HL-60/S4 treated with phorbol 12-myristate 13-acetate at 8.2 ng/mL for 4 days and 3 days (cell line): ENCODE measurements around the gene LCN9.
"Not testable (repeated sequence)": the region's sequence is repeated elsewhere in the genome, so short reads cannot be mapped to it uniquely, and the experiment has no call there.

ENCODE experiments used
- in situ Hi-C: fragments of 300-500 bp; cut with MboI; formaldehyde crosslinking; loops from 2 replicates; pipeline ENCODE4 v1.15.0; 2022; ENCODE audit warnings: low sequenced_read_pairs

Gene LCN9

DNA sequence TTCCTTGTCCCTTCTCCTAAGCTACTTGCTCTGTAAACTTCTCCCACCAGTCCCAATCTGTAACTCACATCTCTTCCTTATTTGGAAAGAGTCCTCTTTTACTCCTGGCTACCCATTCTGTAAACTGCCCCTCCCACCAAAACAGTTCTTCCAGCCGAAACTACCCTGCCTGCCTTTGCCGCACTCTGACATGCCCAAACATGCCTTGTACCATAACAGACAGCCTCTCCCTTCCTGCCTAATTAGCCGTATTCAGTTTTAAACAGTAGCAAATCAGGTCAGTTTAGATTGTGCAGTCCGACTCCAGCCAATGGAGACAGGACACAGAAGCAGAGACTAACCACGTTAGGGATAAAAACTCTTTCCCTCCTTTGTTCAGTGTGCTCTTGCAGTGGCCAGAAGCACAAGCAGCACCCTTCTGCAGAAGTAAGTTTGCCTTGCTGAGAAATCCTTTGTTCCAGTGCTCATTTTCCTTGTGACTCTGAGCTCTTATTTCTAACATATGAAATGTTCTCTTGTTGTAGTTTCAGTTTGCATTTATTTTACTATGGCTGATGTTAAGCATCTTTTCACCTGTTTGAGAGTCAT is 18.4 kb upstream of the LCN9 start:
- in situ Hi-C loops = no loop called here

GRCh38 chr9:135647884-135648283 is 15.2 kb upstream of the LCN9 start:
- in situ Hi-C loops = no loop called here

GRCh38 chr9:135648494-135649410 is 14.4 kb upstream of the LCN9 start:
- in situ Hi-C loops = no loop called here

GRCh38 chr9:135649508-135649907 is 13.6 kb upstream of the LCN9 start:
- in situ Hi-C loops = no loop called here

DNA sequence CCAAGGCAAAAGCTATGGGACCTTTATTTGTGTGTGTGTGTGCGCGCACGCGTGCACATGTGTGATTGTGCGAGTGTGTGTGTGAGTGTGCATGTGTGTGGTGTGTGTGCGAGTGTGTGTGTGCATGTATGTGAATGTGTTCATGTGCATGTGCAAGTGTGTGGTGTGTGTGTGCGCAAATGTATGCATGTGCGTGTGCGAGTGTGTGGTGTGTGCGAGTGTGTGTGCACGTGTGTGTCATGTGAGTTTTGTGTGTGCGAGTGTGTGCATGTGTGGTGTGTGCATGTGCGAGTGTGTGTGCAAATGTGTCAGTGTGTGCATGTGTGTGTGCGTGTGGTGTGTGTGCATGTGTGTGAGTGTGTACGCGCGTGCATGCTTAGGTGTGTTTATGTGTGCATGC is 12.7 kb upstream of the LCN9 start:
- in situ Hi-C loops = no loop called here

- in situ Hi-C loops = no loop called here
Observed at GRCh38 chr9:135655317-135655716, 7.8 kb upstream of the LCN9 start.

DNA sequence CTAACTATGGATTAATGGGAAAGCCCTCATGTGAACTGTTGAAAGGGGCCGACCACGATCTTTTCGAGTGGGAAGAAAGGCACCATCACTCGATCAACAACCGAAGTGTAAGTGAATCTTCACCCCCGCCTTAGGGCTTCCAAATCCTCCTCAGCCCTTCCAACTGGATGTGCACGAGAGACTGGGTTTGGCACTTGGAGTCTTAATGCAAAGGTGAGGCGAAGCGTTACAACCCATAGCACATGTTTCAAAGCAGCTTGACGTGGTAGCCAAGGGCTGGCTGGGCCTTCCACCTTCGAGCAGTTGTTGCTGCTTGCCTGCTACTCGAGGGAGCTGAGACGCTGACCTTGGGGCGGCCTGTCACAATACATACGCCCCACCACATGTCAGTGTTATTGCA is 5.7 kb upstream of the LCN9 start:
- in situ Hi-C loops = no loop called here

DNA sequence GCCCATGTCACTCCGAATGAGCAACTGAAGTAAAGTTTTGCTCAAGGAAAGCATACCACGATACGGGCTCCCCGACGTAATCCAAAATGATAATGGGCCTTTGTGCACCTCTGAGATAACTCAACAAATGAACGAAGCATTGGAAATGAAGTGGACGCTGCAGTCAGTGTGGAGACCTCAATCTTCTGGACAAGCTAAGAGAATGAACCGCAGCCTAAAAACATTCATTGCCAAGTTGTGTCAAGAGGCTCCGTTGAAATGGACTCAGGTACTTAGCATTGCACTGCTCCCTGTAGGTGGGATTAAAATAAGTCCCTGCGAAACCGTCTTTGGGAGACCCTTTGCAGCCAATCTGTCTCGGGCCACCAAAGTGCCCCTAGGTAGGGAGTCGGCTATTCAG is 3.9 kb upstream of the LCN9 start:
- in situ Hi-C loops = no loop called here

GRCh38 chr9:135660407-135660806 is 2.7 kb upstream of the LCN9 start:
- in situ Hi-C loops = no loop called here

- in situ Hi-C loops = no loop called here
Observed at GRCh38 chr9:135661816-135662560, 1.1 kb upstream of the LCN9 start.

DNA sequence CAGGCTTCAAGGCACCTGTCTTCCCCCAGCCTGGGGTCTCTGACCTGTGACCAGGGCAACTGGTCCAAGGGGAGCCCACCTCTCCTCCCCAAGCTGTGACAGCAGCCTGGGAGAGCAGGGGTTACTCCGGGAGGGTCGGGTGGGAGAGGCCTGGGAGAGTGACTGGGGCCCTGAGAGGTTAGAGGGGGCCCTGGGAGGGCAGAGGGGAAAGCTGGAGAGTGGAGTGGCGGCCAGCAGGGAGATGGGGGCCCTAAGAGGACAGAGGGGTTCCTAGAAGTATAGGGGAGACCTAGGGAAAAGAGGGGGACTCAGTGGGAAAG is 302 bp downstream of the LCN9 start:
- in situ Hi-C loops = no loop called here

DNA sequence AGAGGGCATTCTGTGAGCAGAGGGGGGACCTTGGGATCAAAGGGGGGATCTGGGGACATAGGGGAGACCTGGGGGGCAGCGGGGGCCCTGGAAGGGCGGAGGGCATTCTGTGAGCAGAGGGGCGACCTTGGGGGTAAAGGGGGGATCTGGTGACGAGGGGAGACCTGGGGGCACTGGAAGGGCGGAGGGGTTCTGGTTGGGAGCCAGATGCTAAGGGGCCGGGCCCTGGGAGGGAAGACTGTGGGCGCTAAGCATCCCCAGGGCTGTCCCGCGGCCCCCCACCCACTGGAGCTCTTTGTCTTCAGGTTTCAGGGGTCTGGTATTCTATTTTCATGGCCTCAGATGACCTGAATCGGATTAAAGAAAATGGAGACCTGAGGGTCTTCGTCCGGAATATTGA is 748 bp downstream of the LCN9 start:
- in situ Hi-C loops = no loop called here

GRCh38 chr9:135664266-135664665 is 1.2 kb downstream of the LCN9 start:
- in situ Hi-C loops = no loop called here

DNA sequence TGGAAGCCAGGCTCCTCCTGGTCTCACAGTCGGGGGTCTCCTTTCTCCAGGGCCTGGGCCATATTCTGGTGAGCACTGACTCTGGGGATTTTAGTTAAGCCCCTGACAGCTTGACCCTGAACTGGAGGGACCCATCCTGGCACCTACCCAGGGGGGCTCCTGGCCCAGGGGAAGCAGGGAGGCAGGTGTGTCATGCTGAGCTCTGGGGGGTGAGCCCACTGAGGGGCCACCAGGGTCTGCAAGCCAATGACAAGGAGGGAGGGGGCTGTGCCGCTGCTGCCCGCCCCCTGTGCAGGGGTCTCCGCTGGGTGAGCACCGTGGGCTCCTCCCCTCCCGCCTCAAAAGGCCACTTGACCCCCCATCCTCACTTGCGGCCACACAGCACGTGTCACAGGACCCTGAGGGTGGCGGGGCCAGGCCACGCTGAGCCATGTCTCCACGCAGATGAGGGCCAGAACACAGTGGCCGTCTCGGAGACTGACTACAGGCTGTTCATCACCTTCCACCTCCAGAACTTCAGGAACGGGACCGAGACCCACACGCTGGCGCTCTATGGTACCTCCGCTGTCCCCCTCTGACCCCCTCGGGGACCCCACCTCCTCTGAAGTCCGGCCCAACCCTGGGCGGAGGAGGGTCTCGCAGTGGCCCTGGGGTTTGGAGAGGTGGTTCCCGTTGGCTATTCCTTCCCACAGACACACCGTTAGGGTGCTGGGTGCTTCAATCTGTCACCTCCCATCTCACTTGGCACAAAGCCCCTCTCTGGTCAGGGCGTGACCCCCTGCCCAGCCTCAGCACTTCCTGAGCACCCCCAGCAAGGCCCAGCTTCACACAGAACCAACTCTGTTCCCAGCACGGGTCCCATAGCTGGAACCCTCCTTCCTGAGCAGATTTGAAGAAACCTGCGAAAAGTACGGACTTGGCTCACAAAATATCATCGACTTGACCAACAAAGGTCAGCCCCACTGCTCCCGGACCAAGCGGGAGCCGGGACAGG is 2.0 kb downstream of the LCN9 start:
- in situ Hi-C loops = no loop called here

- in situ Hi-C loops = no loop called here
Observed at GRCh38 chr9:135665795-135666189, 2.7 kb downstream of the LCN9 start.

DNA sequence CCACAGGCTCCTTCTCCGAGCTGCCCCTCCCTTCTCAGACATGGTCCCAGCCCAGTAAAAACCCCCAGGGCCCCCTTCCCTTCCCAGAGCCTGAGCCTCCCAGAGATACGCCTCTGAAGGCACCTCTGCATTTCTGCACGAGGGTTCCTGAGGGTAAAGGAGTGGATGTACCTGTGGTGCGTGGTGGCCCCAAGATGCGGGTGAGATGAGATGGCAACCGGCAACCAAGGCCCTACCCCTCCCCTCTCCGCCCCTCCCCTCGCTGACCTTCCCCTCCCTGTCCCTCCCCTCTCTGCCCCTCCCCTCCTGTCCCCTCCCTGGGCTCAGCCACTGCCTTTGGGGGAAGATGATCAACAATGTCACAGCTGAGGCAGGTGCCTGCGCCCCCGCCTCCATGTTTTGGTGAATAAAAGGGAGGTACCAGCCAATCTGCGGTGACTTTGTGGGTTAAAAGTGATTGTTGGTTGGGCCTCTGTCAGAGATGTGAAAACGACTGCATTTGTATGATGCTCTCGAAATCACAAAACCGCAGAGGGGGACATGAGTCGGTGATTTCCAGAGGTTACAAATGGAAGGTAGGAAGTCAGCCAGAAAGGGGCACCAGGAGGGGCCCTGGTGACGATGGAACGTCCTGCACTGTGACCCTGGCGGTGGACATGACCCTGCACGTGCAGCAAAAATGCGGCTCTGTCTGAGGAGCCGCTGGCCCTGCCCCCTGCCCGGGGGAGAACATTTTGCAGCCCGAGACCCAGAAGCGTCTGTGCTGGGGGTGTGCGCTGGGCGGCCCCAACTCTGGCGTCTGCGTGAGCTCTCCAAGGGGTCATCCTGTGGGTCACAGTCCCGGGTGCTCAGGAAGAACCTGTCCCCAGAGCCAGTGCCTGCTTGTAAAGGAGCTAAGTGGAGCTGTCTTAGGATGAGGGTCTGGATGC is 3.7 kb downstream of the LCN9 start:
- in situ Hi-C loops = no loop called here

GRCh38 chr9:135667463-135668001 is 4.4 kb downstream of the LCN9 start:
- in situ Hi-C loops = no loop called here

- in situ Hi-C loops = not testable (repeated sequence)
Observed at GRCh38 chr9:135669018-135669417, 5.9 kb downstream of the LCN9 start.

GRCh38 chr9:135669616-135670285 is 6.6 kb downstream of the LCN9 start:
- in situ Hi-C loops = no loop called here
